Measurements from ENCODE around the gene U2SURP.

DNA sequence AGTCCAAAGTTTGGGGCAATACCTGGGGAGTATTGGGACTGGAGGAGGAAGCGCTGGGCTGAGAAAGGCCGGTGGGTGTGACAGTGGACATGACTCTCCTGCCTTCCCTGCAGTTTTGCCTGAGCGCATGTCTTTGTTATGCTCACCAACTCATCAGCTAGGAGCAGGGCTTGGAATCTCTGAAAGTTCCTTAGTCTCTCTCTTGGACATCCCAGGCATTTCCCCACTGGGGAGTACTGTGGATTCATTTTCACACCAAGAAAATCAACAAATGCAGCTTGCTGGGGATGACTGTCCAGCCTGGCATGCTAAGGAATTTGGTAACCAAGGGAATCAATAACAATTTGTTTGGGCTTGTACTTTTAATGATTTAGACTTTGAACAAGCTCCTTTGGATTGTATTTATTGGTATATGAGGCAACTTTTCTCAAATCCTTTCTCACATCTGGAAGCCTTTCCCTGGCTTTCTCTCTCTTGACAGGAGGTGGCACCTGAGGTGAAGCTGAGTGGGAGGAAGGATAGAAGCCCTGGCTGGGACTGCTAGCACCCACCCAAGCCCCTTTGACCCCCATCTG lies 69.7 kb downstream of the U2SURP start:
- TF ChIP-seq, protein P1, sequence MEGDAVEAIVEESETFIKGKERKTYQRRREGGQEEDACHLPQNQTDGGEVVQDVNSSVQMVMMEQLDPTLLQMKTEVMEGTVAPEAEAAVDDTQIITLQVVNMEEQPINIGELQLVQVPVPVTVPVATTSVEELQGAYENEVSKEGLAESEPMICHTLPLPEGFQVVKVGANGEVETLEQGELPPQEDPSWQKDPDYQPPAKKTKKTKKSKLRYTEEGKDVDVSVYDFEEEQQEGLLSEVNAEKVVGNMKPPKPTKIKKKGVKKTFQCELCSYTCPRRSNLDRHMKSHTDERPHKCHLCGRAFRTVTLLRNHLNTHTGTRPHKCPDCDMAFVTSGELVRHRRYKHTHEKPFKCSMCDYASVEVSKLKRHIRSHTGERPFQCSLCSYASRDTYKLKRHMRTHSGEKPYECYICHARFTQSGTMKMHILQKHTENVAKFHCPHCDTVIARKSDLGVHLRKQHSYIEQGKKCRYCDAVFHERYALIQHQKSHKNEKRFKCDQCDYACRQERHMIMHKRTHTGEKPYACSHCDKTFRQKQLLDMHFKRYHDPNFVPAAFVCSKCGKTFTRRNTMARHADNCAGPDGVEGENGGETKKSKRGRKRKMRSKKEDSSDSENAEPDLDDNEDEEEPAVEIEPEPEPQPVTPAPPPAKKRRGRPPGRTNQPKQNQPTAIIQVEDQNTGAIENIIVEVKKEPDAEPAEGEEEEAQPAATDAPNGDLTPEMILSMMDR (conservative IDR thresholded peaks at IDR 0.05 in 1 of 2, IDR thresholded peaks at IDR 0.05 in 1 of 2; ENCODE audit: low read depth in 1 of 2, low read length in 2 of 2) = no peak
- TF ChIP-seq EZH2 (IDR thresholded peaks at IDR 0.05; ENCODE audit: low read length, missing control alignments) = no peak

Data from fibroblast of lung (primary cell).